PC-3 (cell line): ENCODE measurements around the gene KRT75. TPM values are rescaled to one million over a fixed set of nuclear protein-coding genes. Genes with fewer than 3 reads are reported as not detected.

Source experiments
- ATAC-seq: fragments of 200-7000 bp; cut with Tn5 transposase; 2 replicates; pipeline ENCODE4 v1.9.1; 2020; ENCODE audit warnings: mild to moderate bottlenecking, moderate library complexity
- BruUV-seq: library from RNA; stranded (reverse); fragments of 400-500 nt; replicated peaks from 2 replicates; lab custom pipeline; 2021; lab: Mats Ljungman, UMichigan
- CTCF ChIA-PET: fragments of 300-600 bp; sonication (Branson Sonifier 250); formaldehyde crosslinking; loops from one replicate; lab custom pipeline; 2022; ENCODE audit warnings: antibody characterized with exemption; lab: Charles Lee
- POLR2A ChIA-PET: fragments of 300-600 bp; sonication (Branson Sonifier 250); formaldehyde crosslinking; loops from one replicate; lab custom pipeline; 2022; ENCODE audit warnings: antibody characterized with exemption; ENCODE audit not compliant: unreplicated experiment; lab: Charles Lee
- DNase-seq: peaks from one replicate; pipeline ENCODE4 v3.0.0-alpha.2; 2015
- H2AFZ ChIP-seq: fragments of 300-600 bp; sonication (generic); 2 replicates; pipeline ENCODE4 v1.6.0; 2016; ENCODE audit warnings: antibody characterized with exemption, low read length
- H3F3A ChIP-seq: fragments of 300-600 bp; sonication (generic); one replicate; pipeline ENCODE4 v1.6.0; 2017; ENCODE audit warnings: antibody characterized with exemption, low read length, control low read depth, mild to moderate bottlenecking; ENCODE audit not compliant: unreplicated experiment
- H3K27ac ChIP-seq: fragments of 300-600 bp; sonication (generic); 2 replicates; pipeline ENCODE4 v1.5.1; 2016; ENCODE audit warnings: mild to moderate bottlenecking, low read length
- H3K27me3 ChIP-seq: fragments of 300-600 bp; sonication (generic); 2 replicates; pipeline ENCODE4 v1.6.1; 2016; ENCODE audit warnings: low read length, mixed read lengths
- H3K36me3 ChIP-seq: fragments of 300-600 bp; sonication (generic); 2 replicates; pipeline ENCODE4 v1.6.1; 2016; ENCODE audit warnings: low read depth, mixed run types, low read length, mixed read lengths
- H3K4me1 ChIP-seq: fragments of 300-600 bp; sonication (generic); 2 replicates; pipeline ENCODE4 v1.5.1; 2016; ENCODE audit warnings: low read length; ENCODE audit not compliant: insufficient read depth
- H3K4me2 ChIP-seq: fragments of 300-600 bp; sonication (generic); 2 replicates; pipeline ENCODE4 v1.6.0; 2016; ENCODE audit warnings: low read length
- H3K4me3 ChIP-seq: fragments of 300-600 bp; sonication (generic); 2 replicates; pipeline ENCODE4 v1.5.1; 2016; ENCODE audit warnings: mild to moderate bottlenecking, low read length, mixed read lengths
- H3K79me2 ChIP-seq: fragments of 300-600 bp; sonication (generic); 2 replicates; pipeline ENCODE4 v1.6.1; 2017; ENCODE audit warnings: low read length, mixed read lengths
- H3K9ac ChIP-seq: fragments of 300-600 bp; sonication (generic); 2 replicates; pipeline ENCODE4 v1.6.0; 2016; ENCODE audit warnings: mild to moderate bottlenecking, low read length
- H3K9me2 ChIP-seq: fragments of 300-600 bp; sonication (generic); replicated peaks from 2 replicates; pipeline ENCODE4 v1.6.1; 2016; ENCODE audit warnings: mixed run types, low read length, mixed read lengths
- H3K9me3 ChIP-seq: fragments of 300-600 bp; sonication (generic); 2 replicates; pipeline ENCODE4 v1.6.1; 2016; ENCODE audit warnings: low read length, mixed read lengths
- H4K20me1 ChIP-seq: fragments of 300-600 bp; sonication (generic); 2 replicates; pipeline ENCODE4 v1.6.1; 2016; ENCODE audit warnings: low read length, mixed read lengths
- EZH2 ChIP-seq: fragments of 300-600 bp; sonication (generic); IDR thresholded peaks from one replicate; pipeline ENCODE4 v1.6.1; 2017; ENCODE audit warnings: antibody characterized with exemption, mild to moderate bottlenecking, low read length; ENCODE audit not compliant: unreplicated experiment
- EZH2phosphoT487 ChIP-seq: fragments of 300-600 bp; sonication (generic); IDR thresholded peaks from 2 replicates; pipeline ENCODE4 v1.6.1; 2018; ENCODE audit warnings: mild to moderate bottlenecking, antibody characterized with exemption, low read length, borderline replicate concordance
- intact Hi-C: fragments of 100-400 bp; cut with micrococcal nuclease; formaldehyde crosslinking; loops from 2 replicates; pipeline ENCODE4 v1.9.0; 2023
- total RNA-seq: library from RNA; depleted of rRNA; stranded (reverse); fragments of >200 nt; gene quantifications from 2 replicates; pipeline ENCODE4 v1.2.3, GENCODE V29; 2014
- TF ChIP-seq, protein P1 (sequence below): fragments of 300-600 bp; sonication (generic); conservative IDR thresholded peaks from 2 replicates; pipeline ENCODE4 v1.5.1; 2017; ENCODE audit warnings: antibody characterized with exemption, low read depth, mild to moderate bottlenecking, low read length

KRT75 gene
- total RNA-seq, 1 experiment from 2014 or later = 38.5 TPM

DNA sequence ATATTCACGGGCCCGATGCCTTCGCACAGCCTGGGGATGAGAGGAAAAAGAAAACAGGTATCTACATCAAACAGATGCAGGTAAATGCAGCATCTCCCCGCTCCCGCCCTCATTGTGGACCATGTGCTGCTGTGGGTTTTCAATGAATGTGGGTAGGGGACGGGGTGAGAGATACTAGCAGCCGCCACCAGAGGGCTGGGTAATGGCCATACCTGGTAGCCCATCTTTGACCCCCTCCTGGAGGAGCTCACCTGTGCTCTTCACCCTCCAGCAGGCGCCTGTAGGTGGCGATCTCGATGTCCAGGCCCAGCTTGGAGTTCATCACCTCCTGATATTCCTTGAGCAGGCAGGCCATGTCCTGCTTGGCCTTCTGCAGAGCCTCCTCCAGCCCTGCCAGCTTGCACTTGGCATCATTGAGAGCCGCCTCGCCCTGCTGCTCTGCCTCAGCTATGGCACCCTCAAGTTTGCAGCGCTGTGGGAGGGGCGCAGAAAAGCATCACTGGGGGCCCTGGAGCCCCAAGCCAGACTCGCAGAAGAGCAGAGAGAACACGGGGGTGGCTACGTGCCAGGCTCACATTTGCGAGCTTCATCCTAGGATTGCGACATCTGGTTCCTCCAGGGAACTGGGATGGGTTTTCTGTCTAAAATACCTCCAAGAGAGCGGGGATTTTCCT is 38.3 kb downstream of the KRT75 start:
- ATAC-seq (peak; percentile 59), DNase-seq (peak; percentile 78)
- Histone ChIP-seq H3K4me2 (no peak overlapping the region), H2AFZ (no peak overlapping the region), H4K20me1 (no peaks in the 10 kb centered on the region), H3K4me3 (no peak overlapping the region), H3K27ac (no peak overlapping the region), H3K4me1 (0 out of 2 replicates have a peak, but pooled peaks cover 4% of the 10 kb centered on the region), H3F3A (no peaks in the 10 kb centered on the region), H3K9me2 (no peaks in the 10 kb centered on the region), H3K9me3 (no peaks in the 10 kb centered on the region), H3K27me3 (no peaks in the 10 kb centered on the region), H3K79me2 (no peaks in the 10 kb centered on the region), H3K9ac (no peak overlapping the region), H3K36me3 (no peaks in the 10 kb centered on the region)
- TF ChIP-seq, protein P1, sequence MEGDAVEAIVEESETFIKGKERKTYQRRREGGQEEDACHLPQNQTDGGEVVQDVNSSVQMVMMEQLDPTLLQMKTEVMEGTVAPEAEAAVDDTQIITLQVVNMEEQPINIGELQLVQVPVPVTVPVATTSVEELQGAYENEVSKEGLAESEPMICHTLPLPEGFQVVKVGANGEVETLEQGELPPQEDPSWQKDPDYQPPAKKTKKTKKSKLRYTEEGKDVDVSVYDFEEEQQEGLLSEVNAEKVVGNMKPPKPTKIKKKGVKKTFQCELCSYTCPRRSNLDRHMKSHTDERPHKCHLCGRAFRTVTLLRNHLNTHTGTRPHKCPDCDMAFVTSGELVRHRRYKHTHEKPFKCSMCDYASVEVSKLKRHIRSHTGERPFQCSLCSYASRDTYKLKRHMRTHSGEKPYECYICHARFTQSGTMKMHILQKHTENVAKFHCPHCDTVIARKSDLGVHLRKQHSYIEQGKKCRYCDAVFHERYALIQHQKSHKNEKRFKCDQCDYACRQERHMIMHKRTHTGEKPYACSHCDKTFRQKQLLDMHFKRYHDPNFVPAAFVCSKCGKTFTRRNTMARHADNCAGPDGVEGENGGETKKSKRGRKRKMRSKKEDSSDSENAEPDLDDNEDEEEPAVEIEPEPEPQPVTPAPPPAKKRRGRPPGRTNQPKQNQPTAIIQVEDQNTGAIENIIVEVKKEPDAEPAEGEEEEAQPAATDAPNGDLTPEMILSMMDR = peak; percentile 82
- TF ChIP-seq EZH2phosphoT487 (no peak), EZH2 (no peak)
- CTCF ChIA-PET = interaction anchor here (0.5 to 1.1 kb wide), 6 partner anchors 45 to 478 kb away, joined by 3 to 7 read pairs (median 4); partner anchors contain the start of gene KRT6C
- no TSS peak for BruUV-seq
- POLR2A ChIA-PET = no interaction called here
- intact Hi-C loops = loop anchor here (10.0 kb wide), 1 partner anchor 59 kb away; the partner anchor contains the start of gene KRT6B

DNA sequence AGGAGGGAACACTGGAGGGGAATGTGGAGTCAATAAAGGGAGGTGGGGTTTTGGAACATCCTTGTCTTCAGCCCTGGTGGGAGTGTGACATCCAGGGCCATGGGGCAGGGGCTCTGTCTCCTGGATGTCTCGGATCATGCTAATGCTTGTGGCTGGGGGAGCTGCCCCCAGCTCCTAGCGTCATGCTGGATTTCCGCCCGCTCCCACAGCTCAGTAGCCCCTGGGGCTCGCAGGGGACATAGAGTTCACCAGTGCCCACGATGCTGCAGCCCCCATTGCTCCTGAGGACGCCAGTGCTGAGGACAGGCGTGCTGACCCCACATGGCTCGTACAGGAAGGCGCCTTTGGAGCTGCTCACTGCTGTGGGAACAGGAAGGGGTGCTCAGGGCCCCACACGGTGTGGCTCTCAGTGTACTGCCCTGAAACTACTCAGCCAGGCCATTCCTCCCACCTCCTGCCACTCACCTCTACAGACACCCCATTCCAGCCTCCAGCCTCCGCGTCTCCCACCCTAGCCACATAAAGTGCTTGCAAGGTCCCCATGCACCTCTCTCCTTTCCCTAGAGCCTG is 39.2 kb downstream of the KRT75 start:
- ChIA-PET CTCF (no interaction called here), POLR2A (no interaction called here)
- H3K9ac ChIP-seq = no peak overlapping the region
- no peak overlapping the region for H3K27ac ChIP-seq
- TF ChIP-seq EZH2phosphoT487 = no peak
- TF ChIP-seq, protein P1 = no peak
- no peak for TF ChIP-seq EZH2
- no peaks in the 10 kb centered on the region for H3K27me3 ChIP-seq
- no peak overlapping the region for H3K4me3 ChIP-seq
- ATAC-seq (no peak), DNase-seq (no peak)
- no peaks in the 10 kb centered on the region for H3F3A ChIP-seq
- H3K4me2 ChIP-seq = no peak overlapping the region
- no peaks in the 10 kb centered on the region for H3K9me2 ChIP-seq
- H4K20me1 ChIP-seq = no peaks in the 10 kb centered on the region
- no peaks in the 10 kb centered on the region for H3K9me3 ChIP-seq
- no TSS peak for BruUV-seq
- no peak overlapping the region for H2AFZ ChIP-seq
- H3K4me1 ChIP-seq = 0 out of 2 replicates have a peak, but pooled peaks cover 4% of the 10 kb centered on the region
- H3K79me2 ChIP-seq = no peaks in the 10 kb centered on the region
- intact Hi-C loops = loop anchor here (5.0 to 10.0 kb wide), 2 partner anchors 60 to 487 kb away; partner anchors contain the start of gene KRT6B
- H3K36me3 ChIP-seq = no peaks in the 10 kb centered on the region
